ENCODE results near the gene PHF11. TPM values are rescaled to one million over a fixed set of nuclear protein-coding genes. Genes with fewer than 3 reads are reported as not detected.
"Not testable (repeated sequence)": the region's sequence is repeated elsewhere in the genome, so short reads cannot be mapped to it uniquely, and the experiment has no call there.

Gene PHF11
- total RNA-seq, 1 donor from 2014 or later: 57.4 TPM

DNA sequence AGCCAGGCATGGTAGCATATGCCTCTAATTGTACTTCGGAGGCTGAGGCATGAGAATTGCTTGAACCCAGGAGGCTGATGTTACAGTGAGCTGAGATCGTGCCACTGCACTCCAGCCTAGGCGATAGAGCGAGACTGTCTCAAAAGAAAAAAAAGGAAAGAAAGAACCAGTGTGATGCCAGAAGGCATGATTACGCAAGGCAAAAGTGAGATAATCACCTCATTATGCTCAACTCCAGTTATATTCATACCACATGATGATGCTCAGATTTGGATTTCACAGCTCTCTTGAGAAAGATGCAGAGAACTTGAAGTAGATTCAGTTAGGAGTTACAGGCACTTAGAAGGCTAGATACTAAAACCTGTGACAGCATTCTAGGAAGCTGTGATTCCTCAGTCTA is 67.8 kb downstream of the PHF11 start:
- H3K4me1 ChIP-seq: peaks cover 0 to 7% of the 10 kb centered on the region in 2 donors
- DNase-seq (ENCODE audit: low spot score in 2 of 2): no peak
- TF ChIP-seq, protein P1, sequence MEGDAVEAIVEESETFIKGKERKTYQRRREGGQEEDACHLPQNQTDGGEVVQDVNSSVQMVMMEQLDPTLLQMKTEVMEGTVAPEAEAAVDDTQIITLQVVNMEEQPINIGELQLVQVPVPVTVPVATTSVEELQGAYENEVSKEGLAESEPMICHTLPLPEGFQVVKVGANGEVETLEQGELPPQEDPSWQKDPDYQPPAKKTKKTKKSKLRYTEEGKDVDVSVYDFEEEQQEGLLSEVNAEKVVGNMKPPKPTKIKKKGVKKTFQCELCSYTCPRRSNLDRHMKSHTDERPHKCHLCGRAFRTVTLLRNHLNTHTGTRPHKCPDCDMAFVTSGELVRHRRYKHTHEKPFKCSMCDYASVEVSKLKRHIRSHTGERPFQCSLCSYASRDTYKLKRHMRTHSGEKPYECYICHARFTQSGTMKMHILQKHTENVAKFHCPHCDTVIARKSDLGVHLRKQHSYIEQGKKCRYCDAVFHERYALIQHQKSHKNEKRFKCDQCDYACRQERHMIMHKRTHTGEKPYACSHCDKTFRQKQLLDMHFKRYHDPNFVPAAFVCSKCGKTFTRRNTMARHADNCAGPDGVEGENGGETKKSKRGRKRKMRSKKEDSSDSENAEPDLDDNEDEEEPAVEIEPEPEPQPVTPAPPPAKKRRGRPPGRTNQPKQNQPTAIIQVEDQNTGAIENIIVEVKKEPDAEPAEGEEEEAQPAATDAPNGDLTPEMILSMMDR (IDR thresholded peaks at IDR 0.05): no peak
- H3K36me3 ChIP-seq: peaks cover 9 to 22% of the 10 kb centered on the region in 2 donors
- intact Hi-C loops (cut with DNase I): no loop called here
- H3K27ac ChIP-seq: no peak overlapping the region
- no peaks in the 10 kb centered on the region for H3K9me3 ChIP-seq
- no peaks in the 10 kb centered on the region for H3K27me3 ChIP-seq
- H3K4me3 ChIP-seq: no peak overlapping the region

- H3K4me3 ChIP-seq; DNase-seq (ENCODE audit: low spot score in 2 of 2); intact Hi-C loops (cut with DNase I); H3K9me3 ChIP-seq; H3K27ac ChIP-seq; H3K27me3 ChIP-seq; H3K4me1 ChIP-seq: not testable (repeated sequence)
- H3K36me3 ChIP-seq: peaks cover 9 to 15% of the 10 kb centered on the region in 2 donors
Observed at GRCh38 chr13:49565461-49565860, 69.7 kb downstream of the PHF11 start.

DNA sequence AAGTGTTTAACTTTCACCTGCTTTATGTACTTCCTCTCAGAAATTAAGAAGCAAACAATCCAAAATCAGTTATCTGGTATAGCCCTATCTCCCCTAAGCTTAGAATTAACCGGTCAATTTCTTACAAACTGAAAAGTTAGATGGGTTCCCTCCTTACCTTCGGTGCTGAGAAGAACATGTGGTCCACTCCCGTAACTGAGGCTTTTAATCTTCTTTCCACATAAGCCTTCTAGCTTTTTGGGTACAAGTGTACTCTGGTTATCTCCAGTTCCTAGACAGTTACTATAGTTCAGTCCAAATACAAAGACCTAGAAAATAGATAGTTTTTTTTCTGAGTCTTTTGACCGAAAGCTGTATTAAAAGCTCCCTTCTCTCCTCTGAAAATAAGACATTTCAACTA is 70.7 kb downstream of the PHF11 start:
- no peaks in the 10 kb centered on the region for H3K4me1 ChIP-seq
- no peak for DNase-seq (ENCODE audit: low spot score in 2 of 2)
- TF ChIP-seq, protein P1 (IDR thresholded peaks at IDR 0.05): no peak
- no peaks in the 10 kb centered on the region for H3K9me3 ChIP-seq
- no peak overlapping the region for H3K4me3 ChIP-seq
- H3K36me3 ChIP-seq: peaks cover 9 to 15% of the 10 kb centered on the region in 2 donors
- no peaks in the 10 kb centered on the region for H3K27me3 ChIP-seq
- no peak overlapping the region for H3K27ac ChIP-seq
- intact Hi-C loops (cut with DNase I): no loop called here

- TF ChIP-seq, protein P1 (IDR thresholded peaks at IDR 0.05): no peak
- intact Hi-C loops (cut with DNase I): no loop called here
- no peak for DNase-seq (ENCODE audit: low spot score in 2 of 2)
- Histone ChIP-seq H3K27ac (no peak overlapping the region), H3K9me3 (no peaks in the 10 kb centered on the region), H3K36me3 (peaks cover 9 to 15% of the 10 kb centered on the region in 2 donors), H3K4me1 (no peaks in the 10 kb centered on the region), H3K4me3 (no peak overlapping the region), H3K27me3 (no peaks in the 10 kb centered on the region)
Observed at GRCh38 chr13:49567491-49567890, 71.7 kb downstream of the PHF11 start.

GRCh38 chr13:49569993-49570689 is 74.4 kb downstream of the PHF11 start:
- Histone ChIP-seq H3K36me3 (peaks cover 6% of the 10 kb centered on the region in 2 donors), H3K27me3 (no peaks in the 10 kb centered on the region), H3K4me1 (no peaks in the 10 kb centered on the region), H3K27ac (no peak overlapping the region), H3K4me3 (no peak overlapping the region), H3K9me3 (no peaks in the 10 kb centered on the region)
- no peak for DNase-seq (ENCODE audit: low spot score in 2 of 2)
- TF ChIP-seq, protein P1 (IDR thresholded peaks at IDR 0.05): no peak
- intact Hi-C loops (cut with DNase I): no loop called here

DNA sequence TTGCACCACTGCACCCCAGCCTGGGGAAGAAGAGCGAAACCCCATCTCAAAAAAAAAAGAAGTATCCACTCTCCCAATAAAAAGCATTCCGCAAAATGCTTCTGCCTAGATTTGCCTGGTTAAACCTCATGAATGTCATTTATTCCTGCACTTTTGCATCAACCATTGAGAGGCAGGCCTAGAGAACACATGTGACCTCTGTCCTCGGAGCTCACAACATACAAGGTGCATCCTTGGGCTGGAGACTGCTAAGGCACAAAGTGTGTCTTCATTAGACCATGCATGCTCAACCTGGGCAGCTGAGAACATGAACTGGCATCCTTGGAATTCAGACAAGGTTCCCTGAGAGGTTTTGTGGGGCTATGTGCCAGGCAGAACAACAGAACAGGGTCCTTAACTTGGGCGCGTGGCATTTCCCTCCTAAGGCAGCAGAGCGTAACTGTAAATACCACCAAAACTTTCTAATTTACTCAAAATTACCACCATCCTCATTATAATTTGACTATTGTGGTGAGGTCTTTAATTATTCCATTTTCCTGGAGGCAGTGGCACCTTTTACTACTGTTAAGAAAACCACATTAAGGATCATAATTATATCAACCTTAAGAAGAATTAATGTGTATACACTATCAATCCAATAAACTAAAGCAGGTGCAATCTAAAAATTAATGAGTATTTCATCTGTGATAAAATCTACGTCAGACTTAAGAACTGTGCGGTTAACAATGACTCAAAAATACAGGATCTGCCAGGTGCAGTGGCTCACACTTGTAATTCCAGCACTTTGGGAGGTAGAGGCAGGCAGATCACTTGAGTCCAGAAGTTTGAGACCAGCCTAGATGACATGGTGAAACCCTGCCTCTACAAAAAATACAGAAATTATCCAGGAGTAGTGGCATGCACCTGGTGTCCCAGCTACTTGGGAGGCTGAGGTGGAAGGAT is 75.8 kb downstream of the PHF11 start:
- peaks cover 0 to 5% of the 10 kb centered on the region in 2 donors for H3K4me1 ChIP-seq
- H3K9me3 ChIP-seq: no peaks in the 10 kb centered on the region
- no peak overlapping the region for H3K27ac ChIP-seq
- no peak overlapping the region for H3K4me3 ChIP-seq
- intact Hi-C loops (cut with DNase I): no loop called here
- H3K36me3 ChIP-seq: peaks cover 2% of the 10 kb centered on the region in 2 donors
- no peaks in the 10 kb centered on the region for H3K27me3 ChIP-seq
- TF ChIP-seq, protein P1 (IDR thresholded peaks at IDR 0.05): no peak
- no peak for DNase-seq (ENCODE audit: low spot score in 2 of 2)
